ENCODE measurements around the gene YES1. TPM values are rescaled to one million over a fixed set of nuclear protein-coding genes. Genes with fewer than 3 reads are reported as not detected.

YES1 gene
- total RNA-seq, 2 experiments from 2014 or later, result 13.1 to 14.2 TPM

- Mint-ChIP-seq H3K4me3 (no peak overlapping the region), H3K4me1 (peaks cover 5% of the 10 kb centered on the region), H3K27me3 (no peaks in the 10 kb centered on the region), H3K36me3 (ENCODE audit: low read depth) (no peaks in the 10 kb centered on the region), H3K9me3 (ENCODE audit: low read depth) (no peaks in the 10 kb centered on the region), H3K27ac (no peak overlapping the region)
- no peak for ATAC-seq
- POLR2A ChIA-PET, result interaction anchor here (1.0 kb wide), 1 partner anchor 163 kb away, joined by 4 read pairs; no protein-coding TSS in a partner anchor
- CTCF ChIA-PET, result interaction anchor here (1.1 to 2.2 kb wide), 5 partner anchors 9 to 196 kb away, joined by 3 to 13 read pairs (median 4); partner anchors contain the start of gene ENOSF1
- DNase-seq, result no peak
- intact Hi-C loops (cut with DNase I, micrococcal nuclease), result no loop called here
Observed at GRCh38 chr18:820591-821165, 8.6 kb upstream of the YES1 start.

- no peaks in the 10 kb centered on the region for H3K9me3 Mint-ChIP-seq (ENCODE audit: low read depth)
- no peak for DNase-seq
- H3K4me3 Mint-ChIP-seq, result no peak overlapping the region
- ChIA-PET CTCF (interaction anchor here (1.2 to 2.2 kb wide), 3 partner anchors 13 to 78 kb away, joined by 3 to 8 read pairs (median 4); no protein-coding TSS in a partner anchor), POLR2A (no interaction called here)
- intact Hi-C loops (cut with DNase I, micrococcal nuclease), result no loop called here
- no peak overlapping the region for H3K27ac Mint-ChIP-seq
- no peaks in the 10 kb centered on the region for H3K27me3 Mint-ChIP-seq
- no peaks in the 10 kb centered on the region for H3K36me3 Mint-ChIP-seq (ENCODE audit: low read depth)
- H3K4me1 Mint-ChIP-seq, result peaks cover 28% of the 10 kb centered on the region
- ATAC-seq, result no peak
Observed at GRCh38 chr18:816869-817268, 4.8 kb upstream of the YES1 start.

- H3K27ac Mint-ChIP-seq, result no peak overlapping the region
- CTCF ChIA-PET, result interaction anchor here (0.7 to 2.2 kb wide), 6 partner anchors 14 to 1703 kb away, joined by 3 to 8 read pairs (median 4); no protein-coding TSS in a partner anchor
- H3K27me3 Mint-ChIP-seq, result no peaks in the 10 kb centered on the region
- no peak overlapping the region for H3K4me3 Mint-ChIP-seq
- H3K9me3 Mint-ChIP-seq (ENCODE audit: low read depth), result no peaks in the 10 kb centered on the region
- H3K36me3 Mint-ChIP-seq (ENCODE audit: low read depth), result peaks cover 5% of the 10 kb centered on the region
- POLR2A ChIA-PET, result interaction anchor here (0.6 kb wide), 1 partner anchor 158 kb away, joined by 3 read pairs; no protein-coding TSS in a partner anchor
- intact Hi-C loops (cut with DNase I, micrococcal nuclease), result no loop called here
- H3K4me1 Mint-ChIP-seq, result peaks cover 28% of the 10 kb centered on the region
- ATAC-seq, result no peak
- no peak for DNase-seq
Observed at GRCh38 chr18:816088-816653, 4.1 kb upstream of the YES1 start.

- no peak overlapping the region for H3K27ac Mint-ChIP-seq
- H3K9me3 Mint-ChIP-seq (ENCODE audit: low read depth), result no peaks in the 10 kb centered on the region
- CTCF ChIA-PET, result interaction anchor here (1.5 to 1.6 kb wide), 2 partner anchors 15 to 24 kb away, joined by 3 to 5 read pairs; no protein-coding TSS in a partner anchor
- ATAC-seq (no peak), DNase-seq (no peak)
- POLR2A ChIA-PET, result interaction anchor here (0.6 to 1.3 kb wide), 2 partner anchors 15 to 157 kb away, joined by 3 read pairs; no protein-coding TSS in a partner anchor
- no peak overlapping the region for H3K4me3 Mint-ChIP-seq
- peaks cover 6% of the 10 kb centered on the region for H3K36me3 Mint-ChIP-seq (ENCODE audit: low read depth)
- no peaks in the 10 kb centered on the region for H3K27me3 Mint-ChIP-seq
- intact Hi-C loops (cut with DNase I, micrococcal nuclease), result no loop called here
- peaks cover 32% of the 10 kb centered on the region for H3K4me1 Mint-ChIP-seq
Observed at GRCh38 chr18:815353-815752, 3.3 kb upstream of the YES1 start.

GRCh38 chr18:814300-815084 lies 2.5 kb upstream of the YES1 start:
- DNase-seq (peak; percentile 10), ATAC-seq (no peak)
- Mint-ChIP-seq H3K36me3 (ENCODE audit: low read depth) (peaks cover 6% of the 10 kb centered on the region), H3K27me3 (no peaks in the 10 kb centered on the region), H3K4me3 (peak overlapping the region; percentile 39), H3K27ac (peak overlapping the region; percentile 56), H3K9me3 (ENCODE audit: low read depth) (no peaks in the 10 kb centered on the region), H3K4me1 (peaks cover 39% of the 10 kb centered on the region)
- POLR2A ChIA-PET, result interaction anchor here (1.3 kb wide), 1 partner anchor 16 kb away, joined by 3 read pairs; no protein-coding TSS in a partner anchor
- intact Hi-C loops (cut with DNase I, micrococcal nuclease), result loop anchor here (5.0 kb wide), 3 partner anchors 547 to 1843 kb away; partner anchors contain the start of genes SMCHD1 (in 1 of the 2) and THOC1 (in 1 of the 2)
- CTCF ChIA-PET, result interaction anchor here (0.8 to 2.5 kb wide), 6 partner anchors 16 to 101 kb away, joined by 3 to 22 read pairs (median 4); partner anchors contain the start of gene ENOSF1

- ChIA-PET CTCF (interaction anchor here (0.8 to 2.5 kb wide), 7 partner anchors 13 to 100 kb away, joined by 3 to 22 read pairs (median 4); partner anchors contain the start of gene ENOSF1), POLR2A (interaction anchor here (0.8 to 1.4 kb wide), 3 partner anchors 17 to 101 kb away, joined by 3 to 8 read pairs (median 5); partner anchors contain the start of gene ENOSF1)
- peak; percentile 34 for ATAC-seq
- Mint-ChIP-seq H3K36me3 (ENCODE audit: low read depth) (peaks cover 8% of the 10 kb centered on the region), H3K4me3 (peak overlapping the region; percentile 87), H3K9me3 (ENCODE audit: low read depth) (no peaks in the 10 kb centered on the region), H3K27ac (peak overlapping the region; percentile 99), H3K4me1 (peaks cover 50% of the 10 kb centered on the region), H3K27me3 (no peaks in the 10 kb centered on the region)
- intact Hi-C loops (cut with DNase I, micrococcal nuclease), result loop anchor here (1.0 to 5.0 kb wide), 8 partner anchors 17 to 1844 kb away; partner anchors contain the start of genes ENOSF1 (in 1 of the 2), SMCHD1 (in 1 of the 2), THOC1 (in 1 of the 2) and USP14 (in 1 of the 2)
- peak; percentile 73 for DNase-seq
Observed at GRCh38 chr18:813172-814071, 1.4 kb upstream of the YES1 start.

GRCh38 chr18:812376-813171 lies 532 bp upstream of the YES1 start:
- DNase-seq (peak; percentile 85), ATAC-seq (peak; percentile 65)
- intact Hi-C loops (cut with DNase I, micrococcal nuclease), result loop anchor here (1.0 to 5.0 kb wide), 11 partner anchors 18 to 1845 kb away; partner anchors contain the start of genes ENOSF1 (in 2 of the 2), THOC1 (in 2 of the 2), SMCHD1 (in 1 of the 2) and USP14 (in 1 of the 2)
- Mint-ChIP-seq H3K4me1 (peaks cover 58% of the 10 kb centered on the region), H3K4me3 (peak overlapping the region; percentile 87), H3K9me3 (ENCODE audit: low read depth) (no peaks in the 10 kb centered on the region), H3K27me3 (no peaks in the 10 kb centered on the region), H3K36me3 (ENCODE audit: low read depth) (peaks cover 8% of the 10 kb centered on the region), H3K27ac (peak overlapping the region; percentile 99)
- ChIA-PET POLR2A (interaction anchor here (0.8 to 1.4 kb wide), 2 partner anchors 18 to 100 kb away, joined by 3 to 8 read pairs; partner anchors contain the start of gene ENOSF1), CTCF (interaction anchor here (0.7 to 2.5 kb wide), 7 partner anchors 14 to 155 kb away, joined by 3 to 22 read pairs (median 4); partner anchors contain the start of genes ENOSF1 and TYMS)

- intact Hi-C loops (cut with DNase I, micrococcal nuclease), result loop anchor here (1.0 to 5.0 kb wide), 4 partner anchors 153 to 1846 kb away; partner anchors contain the start of genes SMCHD1 (in 1 of the 2) and THOC1 (in 1 of the 2)
- Mint-ChIP-seq H3K27me3 (no peaks in the 10 kb centered on the region), H3K9me3 (ENCODE audit: low read depth) (no peaks in the 10 kb centered on the region), H3K4me1 (peaks cover 65% of the 10 kb centered on the region), H3K27ac (peak overlapping the region; percentile 98), H3K4me3 (peak overlapping the region; percentile 97), H3K36me3 (ENCODE audit: low read depth) (peaks cover 8% of the 10 kb centered on the region)
- CTCF ChIA-PET, result interaction anchor here (1.3 to 2.1 kb wide), 3 partner anchors 12 to 20 kb away, joined by 3 to 20 read pairs (median 7); no protein-coding TSS in a partner anchor
- DNase-seq (peak; percentile 40), ATAC-seq (no peak)
- POLR2A ChIA-PET, result interaction anchor here (0.6 to 1.3 kb wide), 3 partner anchors 99 to 153 kb away, joined by 3 to 4 read pairs (median 3); partner anchors contain the start of gene ENOSF1
Observed at GRCh38 chr18:811182-811891, 705 bp downstream of the YES1 start.
